SKM-1 treated with dmso at 0.1 percent for 144 hours (cell line): ENCODE results near the gene CHST13.
"Not testable (repeated sequence)": the region's sequence is repeated elsewhere in the genome, so short reads cannot be mapped to it uniquely, and the experiment has no call there.

Experiments used
- DNase-seq: peaks from one replicate; lab custom pipeline; 2025; ENCODE audit not compliant: unreplicated experiment; lab: John Stamatoyannopoulos, UW

CHST13 gene

DNA sequence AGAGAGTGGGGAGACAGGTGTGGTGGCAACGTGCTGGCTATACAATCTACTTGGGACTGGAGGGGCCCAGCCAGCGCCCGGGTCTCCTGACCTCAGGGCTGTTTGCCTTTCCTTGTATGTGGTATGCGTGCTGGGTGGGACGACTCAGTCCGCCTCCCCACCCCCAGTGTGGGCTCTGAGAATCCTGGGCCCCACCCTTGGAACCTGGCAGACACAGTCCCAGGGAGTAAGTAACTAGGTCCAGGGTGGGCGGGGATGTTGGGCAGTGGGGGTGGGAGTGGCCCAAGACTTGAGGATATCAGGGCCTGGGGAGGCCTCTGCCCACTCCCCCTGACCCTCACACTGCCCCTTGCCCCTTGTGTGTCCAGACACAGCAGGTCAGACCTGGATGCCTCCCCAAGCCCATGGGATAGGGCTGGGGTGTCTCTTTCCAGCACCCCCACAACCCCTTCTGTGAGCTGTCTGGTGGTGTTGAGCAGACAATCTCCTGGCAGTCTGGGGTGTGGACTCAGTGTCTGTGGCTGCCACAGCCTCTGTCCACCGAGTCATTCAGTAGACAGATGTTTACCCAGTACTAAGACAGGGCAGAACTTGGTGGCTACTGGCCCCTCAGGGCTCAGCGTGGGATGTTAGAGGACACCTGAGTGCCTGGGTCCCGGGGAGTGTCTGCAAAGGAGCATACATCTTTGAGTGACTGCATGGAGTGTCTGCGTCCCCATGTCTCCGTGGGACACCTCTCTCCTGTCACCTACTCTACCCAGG, 1.3 kb downstream of the CHST13 start:
- DNase-seq: no peak

DNA sequence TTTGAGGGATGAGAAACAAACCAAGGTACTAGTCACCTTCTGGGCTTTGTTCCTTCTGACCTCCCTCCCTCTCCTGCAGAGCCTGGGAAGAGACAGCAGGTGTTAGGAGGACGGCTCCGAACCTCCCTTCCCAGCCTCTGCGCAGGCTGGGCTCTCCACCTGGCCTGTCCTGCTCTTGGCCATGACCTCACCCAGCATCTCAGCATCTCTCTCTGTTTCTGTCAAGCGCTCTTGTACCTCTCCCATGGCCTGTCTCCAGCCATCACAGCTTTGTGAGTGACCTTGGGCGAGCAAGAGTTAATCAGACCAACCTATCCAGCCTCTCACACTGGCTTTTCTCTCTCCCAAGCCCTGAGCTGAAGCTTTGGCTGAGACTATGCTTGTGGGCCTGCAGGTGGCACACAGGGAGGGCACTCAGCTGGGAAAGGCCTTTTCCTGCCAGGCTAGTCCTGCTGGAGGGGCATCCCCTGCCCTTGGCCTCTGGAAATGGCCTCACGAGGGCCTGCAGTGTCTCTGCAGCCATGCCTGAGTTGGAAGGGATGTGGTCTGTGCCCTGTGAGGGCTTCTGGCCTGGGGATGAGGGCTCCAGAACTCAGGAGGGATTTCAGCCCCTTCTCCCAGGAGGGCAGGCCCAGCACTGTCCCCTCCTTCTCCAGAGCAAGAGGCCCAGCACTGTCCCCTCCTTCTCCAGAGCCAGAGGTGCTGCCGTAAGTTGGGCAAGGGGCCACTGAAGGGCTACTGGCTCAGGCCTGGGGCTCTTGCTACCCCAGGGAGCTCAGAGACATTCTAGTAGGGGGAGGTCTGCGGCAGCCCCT, 2.1 kb downstream of the CHST13 start:
- no peak for DNase-seq

DNA sequence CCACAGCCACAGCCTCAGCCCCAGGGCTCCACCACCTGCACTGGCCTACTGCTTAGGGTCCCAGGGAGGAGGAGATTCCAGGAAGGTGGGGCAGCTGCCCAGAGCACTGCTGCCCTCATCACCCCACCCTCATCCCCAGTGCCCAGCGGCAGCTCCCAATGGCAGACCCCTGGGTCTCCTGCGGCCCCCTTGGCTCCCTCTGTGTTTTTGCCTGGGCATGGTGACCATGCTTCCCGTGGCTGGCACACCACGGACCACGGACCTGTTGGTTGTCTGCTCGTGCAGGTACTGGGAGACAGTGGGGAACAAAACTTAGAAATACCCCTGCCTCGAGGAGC, 2.7 kb downstream of the CHST13 start:
- DNase-seq: no peak

DNA sequence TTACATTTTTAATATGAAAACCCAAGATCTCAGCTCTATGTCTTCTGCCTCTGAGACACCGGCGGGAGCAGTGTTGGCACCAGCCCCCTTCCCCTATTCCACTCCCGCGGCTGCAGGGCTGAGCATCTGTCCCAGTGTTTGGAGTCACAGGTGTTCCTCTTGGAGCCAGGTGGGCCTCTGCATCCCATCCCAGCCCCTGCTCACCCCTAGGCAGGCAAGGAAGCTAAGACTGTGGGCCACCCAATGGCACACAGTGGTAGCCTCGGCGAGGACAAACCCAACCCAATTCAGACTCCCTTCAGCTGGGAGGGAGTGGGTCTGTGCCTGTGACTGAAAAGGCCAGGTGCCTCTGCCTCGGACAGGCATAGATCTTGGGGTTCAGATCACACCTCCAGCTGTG, 3.1 kb downstream of the CHST13 start:
- DNase-seq: no peak

DNA sequence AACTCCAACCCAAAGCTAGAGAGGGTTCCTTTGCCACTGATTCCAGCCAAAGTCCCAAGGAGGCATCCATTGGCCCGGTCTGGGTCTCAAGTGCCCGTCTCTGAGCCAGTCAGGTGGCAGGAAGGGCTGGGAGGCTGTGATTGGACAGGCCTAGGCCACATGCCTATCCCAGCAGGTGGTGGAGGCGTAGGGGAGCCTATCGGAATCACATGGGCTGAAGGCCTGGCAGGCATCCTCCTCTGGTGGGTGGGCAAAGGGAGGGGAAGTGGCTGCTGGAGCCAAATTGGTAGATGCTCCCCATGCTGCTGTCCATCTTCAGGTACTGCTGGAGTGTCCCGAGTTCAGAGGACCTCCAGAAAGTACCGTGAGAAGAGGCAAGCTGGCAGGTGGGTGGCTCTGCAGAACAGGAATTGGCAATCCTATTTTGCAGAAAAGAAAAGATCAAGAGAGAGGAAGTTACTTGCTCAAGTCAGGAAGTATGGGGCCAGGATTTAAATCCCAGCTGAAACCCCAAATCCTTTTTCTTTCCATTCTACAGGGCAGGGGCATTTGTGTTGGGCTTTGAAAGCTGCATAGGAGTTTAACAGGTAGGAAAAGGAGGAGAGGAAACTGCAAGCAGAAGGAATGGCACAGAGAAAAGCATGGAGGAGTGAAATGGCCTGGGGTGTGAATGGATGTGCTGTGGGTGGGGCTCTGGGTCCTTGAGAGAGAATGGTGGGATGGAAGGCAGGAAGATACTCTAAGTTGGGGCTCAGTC, 3.7 kb downstream of the CHST13 start:
- peak; percentile 36 for DNase-seq

DNA sequence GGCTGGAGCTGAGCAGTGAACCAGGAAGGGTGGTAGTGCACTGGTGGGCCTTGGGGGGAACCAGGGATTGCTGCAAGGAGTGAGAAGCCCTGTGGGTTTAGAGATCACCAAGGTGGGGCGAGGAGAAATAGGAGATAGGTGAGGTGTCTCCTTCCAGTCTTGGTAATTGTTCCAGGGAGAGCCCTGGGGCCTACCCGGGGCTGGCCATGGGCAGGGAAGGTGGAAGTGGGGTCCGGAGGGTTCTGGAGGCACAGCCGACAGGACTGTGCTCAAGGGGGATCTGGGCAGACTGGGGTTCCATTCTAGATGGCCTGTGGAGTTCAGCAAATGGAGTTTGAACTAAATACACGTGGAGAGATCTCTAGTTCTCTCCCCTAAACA, 4.5 kb downstream of the CHST13 start:
- DNase-seq: no peak

DNA sequence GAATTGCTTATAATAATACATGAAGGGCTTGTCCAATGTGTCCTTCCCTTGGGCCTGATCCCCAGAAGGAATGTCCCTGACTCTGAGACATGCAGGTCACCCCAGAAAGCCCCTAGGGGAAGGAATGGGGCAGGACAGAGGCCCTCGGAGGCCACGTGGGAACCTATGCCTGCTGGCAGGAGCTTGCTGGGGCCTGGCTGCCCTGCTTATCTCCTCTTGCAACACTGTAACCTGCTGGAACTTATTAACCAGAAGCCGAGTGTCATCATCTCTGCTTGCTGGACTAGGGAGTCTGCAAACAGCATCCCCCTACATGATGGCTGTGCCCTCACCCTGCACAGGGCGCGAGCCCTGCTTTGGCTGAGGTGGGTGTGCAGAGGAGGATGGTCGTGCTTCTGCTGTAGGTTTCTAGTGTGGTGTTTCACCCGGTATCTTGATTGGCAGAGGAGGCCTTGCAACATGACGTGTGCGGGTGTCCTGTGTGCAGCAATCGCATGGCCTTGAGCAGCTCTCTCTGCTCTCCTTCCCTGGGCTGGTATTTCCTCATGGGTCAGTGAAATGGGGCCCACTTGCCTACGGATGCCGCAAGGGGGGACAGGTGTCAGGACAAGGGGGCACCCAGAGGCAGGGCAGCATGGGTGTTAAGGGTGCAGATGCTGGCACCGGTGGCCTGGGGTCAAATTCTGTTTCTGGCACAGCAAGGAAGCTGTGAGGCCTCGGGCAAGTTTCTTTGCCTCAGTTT, 5.0 kb downstream of the CHST13 start:
- peak; percentile 87 for DNase-seq

DNA sequence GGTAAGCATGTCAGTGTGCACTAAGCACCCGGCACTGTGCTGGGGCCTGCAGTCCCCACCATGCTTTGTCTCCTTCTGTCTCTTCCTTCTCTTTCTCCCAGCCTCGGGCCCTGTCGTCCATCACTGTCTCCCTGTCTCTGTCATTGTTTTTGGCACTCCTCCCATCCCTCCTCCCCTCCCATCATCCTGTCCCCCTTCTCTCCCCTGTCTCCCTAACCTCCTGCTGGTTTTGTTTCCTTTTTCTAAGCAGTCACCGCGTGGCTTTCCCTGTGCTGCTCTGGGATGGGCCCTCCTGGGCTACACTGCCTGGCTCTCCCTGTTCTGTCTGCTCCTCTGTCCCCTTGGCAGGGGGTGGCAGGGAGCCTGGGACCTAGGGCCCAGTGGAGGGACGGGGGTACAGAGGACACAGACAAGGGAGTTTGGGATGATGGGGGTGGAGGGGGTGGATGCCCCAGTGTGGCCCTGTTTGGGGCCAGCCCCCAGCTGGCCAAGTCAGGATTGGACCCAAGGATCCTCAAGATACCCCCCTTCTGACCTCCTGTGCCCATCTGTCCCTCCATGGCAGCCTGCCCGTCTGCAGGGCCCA, 5.7 kb downstream of the CHST13 start:
- DNase-seq: no peak

DNA sequence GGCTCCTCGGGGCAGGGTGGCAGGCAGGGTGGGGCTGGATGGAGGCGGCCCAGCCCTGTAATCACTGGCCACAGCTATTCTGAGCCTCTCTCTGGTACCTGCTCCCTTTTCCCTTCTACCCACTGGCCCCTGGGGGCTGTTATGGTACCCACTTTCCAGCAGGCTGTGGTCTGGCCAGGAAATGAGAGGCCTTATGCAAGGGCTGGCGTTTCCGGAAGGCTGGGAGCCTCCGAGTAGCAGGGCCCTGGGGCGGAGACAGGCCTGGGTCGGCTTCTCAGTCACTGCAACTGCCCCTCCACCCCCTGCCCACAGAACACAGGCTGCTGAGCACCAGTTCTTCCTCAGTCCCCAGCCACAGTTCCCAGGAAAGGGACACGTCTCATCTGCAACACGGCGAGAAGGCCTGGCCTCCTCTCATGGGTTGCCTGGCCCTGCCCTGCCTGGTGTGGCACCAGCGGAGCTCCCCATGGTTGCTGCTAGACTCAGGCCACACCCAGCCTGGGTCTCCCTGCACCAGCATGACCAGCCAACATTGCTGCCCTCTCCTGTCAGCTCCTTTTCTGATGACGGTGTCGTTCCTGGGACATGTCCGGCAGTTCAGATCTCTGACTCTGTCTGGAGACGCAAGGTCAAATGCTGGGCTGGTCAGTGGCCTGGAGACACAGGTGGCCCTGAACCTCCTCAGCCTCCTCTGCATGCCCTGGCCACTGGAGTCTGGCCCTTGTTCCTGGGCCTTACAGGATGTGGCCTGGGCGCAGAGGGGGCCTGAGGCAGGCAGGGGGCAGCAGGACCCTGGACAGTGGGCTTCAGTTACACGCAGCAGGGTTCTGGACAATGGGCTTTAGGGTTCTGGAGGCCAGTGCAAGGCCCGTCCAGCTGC, 6.5 kb downstream of the CHST13 start:
- DNase-seq: peak; percentile 97

DNA sequence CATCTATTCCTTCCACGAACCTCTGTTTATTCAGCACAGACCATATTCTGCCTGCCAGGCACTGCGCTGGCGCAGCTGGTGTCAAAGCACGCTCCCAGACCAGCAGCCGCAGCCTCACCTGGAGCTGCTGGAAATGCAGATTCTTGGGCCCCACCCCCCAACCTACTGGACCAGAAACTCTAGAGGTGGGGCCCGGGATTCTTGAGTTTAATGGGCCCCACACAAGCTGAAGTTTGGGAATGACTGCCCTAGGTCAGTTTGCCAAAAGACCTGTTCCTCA, 7.0 kb downstream of the CHST13 start:
- no peak for DNase-seq

DNA sequence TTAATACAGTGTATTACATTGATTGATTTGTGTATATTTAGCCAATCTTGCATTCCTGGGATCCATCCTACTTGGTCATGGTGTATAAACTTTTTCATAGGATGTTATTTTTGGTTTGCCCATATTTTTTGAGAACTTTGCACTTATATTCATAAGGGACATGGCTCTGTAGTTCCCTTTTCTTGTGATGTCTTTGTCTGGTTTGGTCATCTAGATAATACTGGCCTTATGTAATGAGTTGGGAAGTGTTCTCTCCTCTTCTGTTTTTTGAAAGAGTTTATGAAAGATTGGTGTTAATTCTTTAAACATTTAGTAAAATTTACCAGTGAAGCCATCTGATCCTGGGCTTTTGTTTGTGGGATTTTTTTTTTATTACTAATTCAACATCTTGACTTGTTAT, 9.6 kb downstream of the CHST13 start:
- peak; percentile 39 for DNase-seq

DNA sequence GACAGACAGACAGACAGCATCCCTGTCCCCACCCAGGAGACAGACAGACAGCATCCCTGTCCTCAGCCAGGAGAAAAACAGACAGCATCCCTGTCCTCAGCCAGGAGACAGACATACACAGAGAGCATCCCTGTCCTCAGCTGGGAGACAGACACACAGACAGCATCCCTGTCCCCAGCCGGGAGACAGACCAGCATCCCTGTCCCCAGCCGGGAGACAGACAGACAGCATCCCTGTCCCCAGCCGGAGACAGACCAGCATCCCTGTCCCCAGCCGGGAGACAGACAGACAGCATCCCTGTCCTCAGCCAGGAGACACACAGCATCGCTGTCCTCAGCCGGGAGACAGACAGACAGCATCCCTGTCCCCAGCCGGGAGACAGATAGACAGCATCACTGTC, 10.8 kb downstream of the CHST13 start:
- not testable (repeated sequence) for DNase-seq

DNA sequence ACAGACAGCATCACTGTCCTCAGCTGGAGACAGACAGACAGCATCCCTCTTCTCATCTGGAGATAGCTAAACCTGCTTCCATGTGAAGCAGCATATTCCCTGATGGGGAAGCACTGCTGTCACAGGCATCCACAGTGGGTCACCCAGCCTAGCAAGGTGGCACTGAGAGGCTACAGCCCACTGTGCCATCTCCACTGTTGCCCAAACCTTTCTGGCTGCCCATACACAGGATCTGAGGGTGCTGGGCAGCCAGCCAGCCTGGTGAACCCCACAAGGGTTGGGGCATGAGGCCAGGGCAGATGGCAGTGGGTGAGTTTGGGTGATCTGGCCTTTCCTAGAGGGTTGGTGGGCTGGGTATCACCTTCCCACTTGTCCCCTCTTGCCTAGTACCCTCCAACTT, 11.7 kb downstream of the CHST13 start:
- DNase-seq: no peak

DNA sequence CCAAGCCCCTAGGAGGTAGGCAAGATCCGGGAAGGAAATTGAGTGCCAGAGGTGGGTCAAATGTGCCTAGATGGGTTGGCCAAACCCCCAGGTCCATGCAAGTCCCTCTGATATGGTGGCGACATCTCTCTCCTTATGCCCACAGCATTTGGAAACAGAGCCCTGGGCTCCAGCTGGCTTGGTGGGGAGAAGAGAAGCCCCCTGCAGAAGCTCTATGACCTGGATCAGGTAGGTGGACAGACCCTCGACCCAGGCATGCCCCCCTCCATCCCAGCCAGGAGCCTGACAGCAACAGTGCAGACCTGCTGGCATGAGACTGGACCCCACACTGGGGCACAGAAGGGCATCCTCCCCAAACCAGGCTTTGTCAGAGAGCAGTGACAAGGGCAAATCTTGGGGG, 12.2 kb downstream of the CHST13 start:
- DNase-seq: no peak

DNA sequence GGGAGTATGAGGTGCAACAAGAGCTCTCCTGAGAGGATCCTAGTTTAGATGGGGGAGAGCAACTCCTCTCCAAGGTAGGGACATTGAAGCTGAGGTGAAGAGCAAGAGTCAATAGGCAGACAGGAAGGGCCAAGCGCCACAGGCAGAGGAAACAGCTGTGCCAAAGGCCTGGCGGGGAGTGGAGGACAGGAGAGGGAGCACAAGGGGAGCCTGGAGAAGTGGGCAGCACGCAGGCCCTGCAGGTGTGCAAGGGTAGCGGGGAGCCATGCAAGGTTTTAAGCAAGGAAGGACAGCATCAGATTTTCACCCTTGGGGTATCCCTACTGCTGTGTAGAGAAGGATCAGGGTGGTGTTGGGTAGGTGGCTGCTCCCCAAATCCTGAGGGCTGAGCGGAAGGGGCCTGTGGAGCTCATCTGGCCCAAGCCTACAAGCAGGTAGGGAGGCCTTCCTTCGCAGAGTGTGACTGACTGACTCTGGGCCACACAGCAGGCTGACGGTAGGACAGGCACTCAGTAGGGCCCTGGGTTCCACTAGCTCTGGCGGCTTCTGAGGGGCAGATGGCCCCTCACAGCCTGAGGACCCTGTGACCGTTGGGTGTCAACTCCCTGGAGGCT, 13.3 kb downstream of the CHST13 start:
- no peak for DNase-seq

DNA sequence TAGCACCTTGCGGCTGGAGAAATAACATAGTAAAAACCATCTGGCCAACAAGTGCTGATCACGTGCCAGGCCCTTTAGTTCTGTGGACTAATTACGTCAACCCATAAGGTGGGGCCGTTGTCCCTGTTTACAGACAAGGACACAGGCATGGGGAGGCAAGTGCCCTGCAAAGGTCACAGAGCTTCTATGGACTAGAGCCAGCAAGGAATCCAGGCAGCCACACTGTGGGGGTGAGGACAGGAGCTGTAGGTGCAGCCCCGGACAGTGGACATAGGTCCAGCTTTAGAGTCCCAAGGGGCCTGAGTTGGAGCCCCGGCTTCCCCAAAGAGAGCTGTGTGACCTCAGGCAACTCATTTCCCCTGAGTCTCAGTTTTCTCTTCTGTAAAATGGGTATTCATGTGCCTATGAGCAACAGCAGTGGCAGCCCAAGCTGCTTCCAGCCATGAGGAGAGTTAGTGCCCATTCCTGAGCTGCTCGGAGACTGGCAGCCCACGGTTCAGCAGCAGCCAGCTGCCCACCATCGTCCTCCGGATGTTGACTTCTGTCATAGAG, 13.9 kb downstream of the CHST13 start:
- DNase-seq: no peak

DNA sequence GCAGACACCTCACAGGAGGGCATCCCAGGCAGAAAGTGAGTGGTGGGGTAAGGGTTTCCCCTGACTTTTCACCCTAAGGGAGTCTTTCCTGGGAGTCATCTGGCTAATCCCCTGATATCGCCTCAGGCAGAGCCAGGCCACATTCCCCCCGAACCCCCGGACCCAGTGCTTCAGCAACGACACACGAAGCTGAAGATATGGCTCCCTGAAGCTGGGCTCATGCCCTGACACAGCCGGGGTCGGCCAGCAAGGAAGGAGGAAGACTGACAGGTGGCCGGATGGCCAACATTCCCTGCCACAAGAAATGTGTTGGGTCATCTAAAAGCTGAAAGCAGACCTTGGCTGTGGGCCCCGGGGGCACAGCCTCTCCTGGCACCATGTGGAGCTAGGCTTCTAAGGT, 14.4 kb downstream of the CHST13 start:
- no peak for DNase-seq

DNA sequence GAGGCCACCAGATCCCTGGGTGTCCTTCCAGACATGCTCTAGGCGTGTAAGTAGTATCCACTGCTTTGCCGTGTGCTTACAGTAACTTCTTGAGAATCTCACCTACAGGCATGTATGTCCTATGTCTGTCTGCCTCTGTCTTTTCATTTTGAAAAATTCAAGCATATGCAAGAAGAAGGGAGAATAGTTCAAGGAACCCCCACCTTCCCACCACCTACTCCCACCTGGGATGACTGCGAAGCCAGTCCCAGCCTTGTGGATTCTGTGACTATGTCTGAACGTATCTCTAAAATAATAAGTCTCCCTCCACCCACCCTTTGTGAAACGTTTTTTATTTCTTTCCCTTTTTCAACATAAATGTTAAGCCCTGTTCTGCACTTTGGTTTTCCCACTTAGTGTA, 15.0 kb downstream of the CHST13 start:
- DNase-seq: no peak

DNA sequence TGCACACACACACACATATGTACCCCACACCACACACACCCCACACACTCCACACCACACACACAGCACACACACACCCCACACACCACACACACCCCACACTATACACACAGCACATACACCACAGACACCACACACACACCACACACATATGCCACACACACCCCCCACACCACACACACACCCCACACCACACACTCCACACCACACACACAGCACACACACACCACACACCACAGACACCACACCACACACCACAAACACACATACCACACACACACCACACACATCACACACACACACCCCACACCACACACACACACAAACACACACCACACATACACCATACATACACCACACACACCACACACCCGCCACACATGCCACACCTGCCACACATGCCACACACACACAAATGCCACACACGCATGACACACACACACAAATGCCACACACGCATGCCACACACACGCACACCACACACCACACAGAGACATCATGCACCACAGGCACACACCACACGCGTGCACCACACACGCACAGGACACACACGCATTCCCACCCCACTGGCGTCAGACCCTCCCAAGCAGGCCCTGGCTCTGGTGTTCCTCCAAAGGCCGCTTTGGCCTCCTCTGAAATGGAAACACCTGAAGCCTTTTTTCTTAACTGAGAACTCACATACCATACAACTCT, 15.7 kb downstream of the CHST13 start:
- DNase-seq: no peak
